Naive B cell (primary cell): ENCODE data around the gene PHAX. TPM values are rescaled to one million over a fixed set of nuclear protein-coding genes. Genes with fewer than 3 reads are reported as not detected.
"Not testable (repeated sequence)": the region's sequence is repeated elsewhere in the genome, so short reads cannot be mapped to it uniquely, and the experiment has no call there.

Experiments
- ATAC-seq, 2 donors: fragments of 150-1000 bp; cut with Tn5 transposase; 2 replicates each; pipeline ENCODE4 v1.10.0; 2021; ENCODE audit warnings: low read depth in 2 of 2, mild to moderate bottlenecking in 2 of 2, moderate library complexity in 2 of 2
- DNase-seq: peaks from one replicate; pipeline ENCODE4 v3.0.0; 2022
- H3K27ac Mint-ChIP-seq, 6 donors: one replicate each; pipeline ENCODE4 v1.8.0; 2020 to 2022; ENCODE audit warnings: mild to moderate bottlenecking in 6 of 6, mixed read lengths in 6 of 6, moderate library complexity in 5 of 6, inconsistent platforms in 2 of 6
- H3K27me3 Mint-ChIP-seq, 3 donors: one replicate each; pipeline ENCODE4 v1.8.0; 2021 to 2022; ENCODE audit warnings: mixed read lengths in 3 of 3, mild to moderate bottlenecking in 1 of 3
- H3K36me3 Mint-ChIP-seq, 2 donors: one replicate each; pipeline ENCODE4 v1.8.0; 2020 to 2022; ENCODE audit warnings: mixed read lengths in 2 of 2, inconsistent platforms in 1 of 2, mild to moderate bottlenecking in 1 of 2
- H3K4me1 Mint-ChIP-seq, 3 donors: one replicate each; pipeline ENCODE4 v1.8.0; 2020 to 2022; ENCODE audit warnings: mixed read lengths in 3 of 3, inconsistent platforms in 1 of 3, mild to moderate bottlenecking in 1 of 3, moderate library complexity in 1 of 3
- H3K4me3 Mint-ChIP-seq, 8 donors: one replicate each; pipeline ENCODE4 v1.8.0; 2020 to 2022; ENCODE audit warnings: mild to moderate bottlenecking in 8 of 8, mixed read lengths in 8 of 8, moderate library complexity in 8 of 8, inconsistent platforms in 2 of 8
- H3K9me3 Mint-ChIP-seq, 7 donors: one replicate each; pipeline ENCODE4 v1.8.0; 2020 to 2022; ENCODE audit warnings: mixed read lengths in 7 of 7, mild to moderate bottlenecking in 5 of 7, inconsistent platforms in 2 of 7, moderate library complexity in 1 of 7
- polyA plus RNA-seq, 6 donors: library from polyadenylated mRNA; unstranded; fragments of 300-500 nt; fragmentation: Illumina TruSeq; gene quantifications; one replicate each; pipeline ENCODE4 v1.2.3, GENCODE V29; 2021; ENCODE audit warnings: low read depth in 6 of 6

PHAX gene
- polyA plus RNA-seq, 6 donors from 2014 or later = 29.7 to 84.8 (median 66.5) TPM

DNA sequence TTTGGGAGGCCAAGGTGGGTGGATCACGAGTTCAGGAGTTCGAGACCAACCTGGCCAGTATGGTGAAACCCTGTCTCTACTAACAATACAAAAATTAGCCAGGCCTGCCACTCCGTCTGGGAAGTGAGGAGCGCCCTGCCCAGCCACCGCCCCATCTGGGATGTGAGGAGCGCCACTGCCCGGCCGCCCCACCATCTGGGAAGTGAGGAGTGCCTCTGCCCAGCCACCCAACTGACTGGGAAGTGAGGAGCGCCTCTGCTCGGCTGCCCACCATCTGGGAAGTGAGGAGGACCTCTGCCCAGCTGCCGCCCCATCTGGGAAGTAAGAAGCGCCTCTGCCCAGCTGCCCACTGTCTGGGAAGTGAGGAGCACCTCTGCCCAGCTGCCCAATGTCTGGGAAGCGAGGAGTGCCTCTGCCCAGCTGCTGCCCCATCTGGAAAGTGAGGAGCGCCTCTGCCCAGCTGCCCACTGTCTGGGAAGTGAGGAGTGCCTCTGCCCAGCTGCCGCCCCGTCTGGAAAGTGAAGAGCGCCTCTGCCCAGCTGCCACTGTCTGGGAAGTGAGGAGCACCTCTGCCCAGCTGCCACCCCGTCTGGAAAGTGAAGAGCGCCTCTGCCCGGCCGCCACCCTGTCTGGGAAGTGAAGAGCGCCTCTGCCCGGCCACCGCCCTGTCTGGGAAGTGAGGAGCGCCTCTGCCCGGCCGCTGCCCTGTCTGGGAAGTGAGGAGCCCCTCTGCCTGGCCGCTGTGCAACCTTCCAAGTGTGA lies 11.0 kb upstream of the PHAX start:
- Mint-ChIP-seq H3K27ac (no peak overlapping the region), H3K36me3 (no peaks in the 10 kb centered on the region), H3K9me3 (no peaks in the 10 kb centered on the region), H3K4me3 (peak overlapping the region in 1 of 8 donors; percentile 60), H3K4me1 (peaks cover 5 to 14% (median 9%) of the 10 kb centered on the region in 3 donors), H3K27me3 (peaks cover 0 to 8% (median 6%) of the 10 kb centered on the region in 3 donors)
- DNase-seq = no peak
- ATAC-seq = no peak

DNA sequence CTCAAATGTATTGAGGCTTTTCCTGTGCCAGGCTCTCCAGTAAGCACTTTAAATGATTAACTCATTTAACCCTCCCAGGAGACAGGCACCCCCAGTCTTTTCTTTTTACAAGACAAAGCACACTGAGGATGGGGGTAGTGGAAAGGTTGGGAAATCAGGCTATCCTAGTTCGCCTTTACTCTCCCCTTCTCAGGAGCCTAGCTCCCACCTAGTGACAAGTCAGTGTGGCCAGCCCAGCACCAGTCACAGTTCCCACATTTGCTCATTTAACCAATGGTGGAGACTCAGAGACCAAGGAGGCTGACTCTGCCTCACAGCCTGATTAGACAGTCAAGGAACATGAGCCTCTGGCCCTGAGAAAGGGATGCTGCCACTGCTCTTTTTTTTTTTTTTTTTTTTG lies 9.2 kb upstream of the PHAX start:
- H3K4me3 Mint-ChIP-seq = peak overlapping the region in 1 of 8 donors; percentile 29
- H3K36me3 Mint-ChIP-seq = no peaks in the 10 kb centered on the region
- no peak for DNase-seq
- ATAC-seq = no peak
- H3K9me3 Mint-ChIP-seq = no peaks in the 10 kb centered on the region
- H3K27ac Mint-ChIP-seq = peak overlapping the region in 1 of 6 donors; percentile 14
- H3K4me1 Mint-ChIP-seq = peaks cover 8 to 21% (median 16%) of the 10 kb centered on the region in 3 donors
- H3K27me3 Mint-ChIP-seq = peaks cover 0 to 8% (median 6%) of the 10 kb centered on the region in 3 donors

DNA sequence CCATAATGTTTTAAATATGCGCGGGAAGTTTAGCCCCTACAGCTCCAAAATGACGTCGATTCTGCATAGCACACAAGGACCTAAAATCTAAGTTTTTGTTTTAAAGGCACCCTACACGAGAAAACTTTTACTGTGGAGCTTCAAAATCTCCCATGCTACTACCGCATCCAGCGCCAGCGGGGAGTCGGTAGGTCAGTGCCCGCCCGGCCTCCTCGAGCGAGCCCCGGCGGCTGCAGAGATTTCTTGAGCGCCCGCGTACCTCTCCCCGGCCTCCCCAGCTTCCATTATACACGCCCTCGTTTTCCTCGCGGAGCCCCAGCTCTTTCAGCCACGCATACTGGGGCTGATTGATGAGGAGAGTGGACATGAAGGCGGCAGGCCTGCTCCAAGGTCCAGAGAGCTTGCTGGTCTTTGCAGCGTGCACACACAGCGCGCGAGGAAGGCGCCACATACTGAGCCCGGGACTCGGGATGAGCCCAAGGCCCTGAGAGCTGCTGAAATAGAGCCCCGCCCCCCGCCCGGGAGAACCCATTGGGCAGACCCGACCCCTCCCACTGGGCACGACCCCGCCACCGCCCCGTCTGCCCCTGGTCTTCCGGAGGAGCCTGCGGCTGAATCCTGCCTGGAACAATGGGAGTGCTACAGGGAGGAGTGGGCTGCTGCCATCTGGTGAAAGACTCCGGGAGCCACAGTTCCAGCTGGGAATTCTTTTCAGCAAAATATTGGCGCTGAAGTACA lies 5.8 kb upstream of the PHAX start, which contains the start of gene ALDH7A1:
Gene ALDH7A1 (minus strand): TSS at position 472 of the 738 bp plus-strand sequence. CDS start 21 bp downstream, at position 451.
- ATAC-seq = peak; percentile 77 to 81
- H3K27me3 Mint-ChIP-seq = peaks cover 0 to 8% (median 6%) of the 10 kb centered on the region in 3 donors
- peaks cover 8 to 21% (median 16%) of the 10 kb centered on the region in 3 donors for H3K4me1 Mint-ChIP-seq
- peak within 1 kb of the TSS; percentile 91 to 95 (median 93) for H3K4me3 Mint-ChIP-seq
- H3K9me3 Mint-ChIP-seq = no peaks in the 10 kb centered on the region
- no peaks in the 10 kb centered on the region for H3K36me3 Mint-ChIP-seq
- DNase-seq = peak; percentile 35
- H3K27ac Mint-ChIP-seq = peak within 1 kb of the TSS in 3 of 6 donors; percentile 38 to 84 (median 47)

DNA sequence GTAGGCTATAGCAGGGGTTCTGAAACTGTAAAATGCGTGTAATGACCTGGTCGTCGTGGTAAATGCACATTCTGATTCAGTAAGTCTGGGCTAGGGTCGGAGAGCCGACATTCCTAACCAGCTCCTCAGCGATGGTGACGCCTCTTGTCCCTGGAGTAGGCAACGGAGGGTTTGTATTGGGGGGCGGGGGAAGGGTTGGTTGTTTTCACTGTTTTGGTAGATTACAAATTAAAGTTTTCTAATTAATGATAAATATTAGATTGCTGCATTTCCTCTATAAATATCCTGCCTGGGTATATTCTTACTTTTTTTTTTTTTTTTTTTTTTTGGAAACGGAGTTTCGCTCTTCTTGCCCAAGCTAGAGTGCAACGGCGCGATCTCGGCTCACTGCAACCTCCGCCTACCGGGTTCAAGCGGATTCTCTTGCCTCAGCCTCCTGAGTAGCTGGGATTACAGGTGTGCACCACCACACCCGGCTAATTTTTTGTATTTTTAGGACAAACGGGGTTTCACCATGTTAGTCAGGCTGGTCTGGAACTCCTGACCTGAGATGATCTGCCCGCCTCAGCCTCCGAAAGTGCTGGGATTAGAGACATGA lies 5.2 kb upstream of the PHAX start:
- no peaks in the 10 kb centered on the region for H3K36me3 Mint-ChIP-seq
- H3K27me3 Mint-ChIP-seq = peaks cover 0 to 8% (median 6%) of the 10 kb centered on the region in 3 donors
- H3K27ac Mint-ChIP-seq = no peak overlapping the region
- no peaks in the 10 kb centered on the region for H3K9me3 Mint-ChIP-seq
- no peak for DNase-seq
- H3K4me1 Mint-ChIP-seq = peaks cover 11 to 26% (median 21%) of the 10 kb centered on the region in 3 donors
- H3K4me3 Mint-ChIP-seq = peak overlapping the region; percentile 91 to 95 (median 93)
- peak in 1 of 2 donors; percentile 21 for ATAC-seq

DNA sequence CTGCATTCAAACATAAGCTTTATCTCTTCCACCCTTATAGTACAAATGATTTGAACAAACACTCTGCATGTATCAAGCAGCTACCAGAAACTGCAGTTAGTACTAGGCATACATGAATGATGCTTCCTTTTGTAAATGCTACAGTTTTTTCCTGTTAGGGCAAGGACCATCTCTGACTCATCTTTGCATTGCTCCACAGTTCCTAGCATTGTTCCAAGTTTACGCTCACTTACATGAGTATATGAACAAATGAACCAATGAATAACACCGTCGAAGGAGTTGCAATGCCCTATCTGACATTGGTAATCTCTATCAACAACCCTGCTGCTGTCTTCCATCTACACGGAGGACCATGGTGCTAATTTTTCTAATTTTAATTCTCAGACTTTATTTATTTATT lies 3.6 kb upstream of the PHAX start:
- peak overlapping the region in 1 of 6 donors; percentile 39 for H3K27ac Mint-ChIP-seq
- H3K27me3 Mint-ChIP-seq = peaks cover 0 to 8% (median 6%) of the 10 kb centered on the region in 3 donors
- no peaks in the 10 kb centered on the region for H3K9me3 Mint-ChIP-seq
- no peak for ATAC-seq
- peaks cover 13 to 31% (median 28%) of the 10 kb centered on the region in 3 donors for H3K4me1 Mint-ChIP-seq
- peak overlapping the region in 5 of 8 donors; percentile 7 to 91 (median 75) for H3K4me3 Mint-ChIP-seq
- H3K36me3 Mint-ChIP-seq = no peaks in the 10 kb centered on the region
- DNase-seq = no peak

DNA sequence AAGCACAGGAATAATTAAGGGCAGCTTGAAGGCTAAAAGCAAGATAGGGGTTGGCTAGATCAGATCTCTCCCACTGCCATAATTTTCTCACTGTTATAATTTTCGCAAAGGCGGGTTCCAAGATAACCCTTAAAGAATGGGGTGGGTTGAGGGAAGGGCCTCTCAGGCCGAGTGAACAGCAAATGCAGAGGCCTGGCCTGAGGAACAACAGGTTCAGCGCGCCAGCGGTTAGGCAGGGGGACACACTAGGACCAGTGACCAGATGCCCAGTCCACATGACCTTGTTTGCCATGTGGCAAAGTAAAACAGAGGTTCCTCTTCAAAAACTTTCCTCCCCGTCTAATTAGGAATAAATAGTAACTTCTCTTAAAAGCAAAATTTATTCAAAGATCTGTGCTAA lies 1.2 kb upstream of the PHAX start:
- H3K4me3 Mint-ChIP-seq = peak overlapping the region in 5 of 8 donors; percentile 56 to 98 (median 83)
- no peak overlapping the region for H3K27ac Mint-ChIP-seq
- H3K9me3 Mint-ChIP-seq = no peaks in the 10 kb centered on the region
- H3K36me3 Mint-ChIP-seq = peaks cover 4 to 12% of the 10 kb centered on the region in 2 donors
- H3K27me3 Mint-ChIP-seq = no peaks in the 10 kb centered on the region
- H3K4me1 Mint-ChIP-seq = peaks cover 16 to 39% (median 28%) of the 10 kb centered on the region in 3 donors
- no peak for ATAC-seq
- DNase-seq = no peak

DNA sequence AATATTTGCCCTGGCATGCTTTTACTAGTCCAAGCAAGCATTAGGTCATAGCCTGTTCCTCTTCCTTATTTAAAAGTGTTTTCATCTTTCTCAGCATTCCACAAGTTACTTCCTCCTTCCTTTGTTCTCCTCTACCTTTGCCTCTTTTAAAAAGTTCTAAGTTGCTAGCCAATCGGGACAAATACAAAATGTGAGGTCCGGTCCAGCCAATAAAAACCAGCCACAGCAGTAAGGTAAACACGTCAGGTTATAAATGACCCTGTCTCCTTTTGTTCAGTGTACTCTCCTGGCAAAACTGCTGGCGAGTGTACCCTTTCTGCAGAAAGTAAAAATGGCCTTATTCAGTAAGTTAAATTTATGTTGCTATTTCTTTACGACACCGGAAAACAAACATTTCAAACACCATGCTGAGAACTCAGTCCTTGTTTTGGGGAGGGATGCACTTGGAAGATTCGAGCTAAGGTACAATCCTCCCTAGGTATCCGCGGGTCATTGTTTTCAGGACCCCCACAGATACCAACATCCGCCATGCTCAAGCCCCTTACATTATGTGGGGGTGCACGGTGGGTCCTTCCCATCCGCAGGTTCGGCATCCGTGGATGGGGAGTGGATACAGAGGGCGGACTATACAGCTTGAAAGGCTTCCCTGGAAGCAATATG lies 646 bp upstream of the PHAX start:
- H3K27me3 Mint-ChIP-seq, DNase-seq, ATAC-seq, H3K9me3 Mint-ChIP-seq: not testable (repeated sequence)
- H3K4me1 Mint-ChIP-seq = peaks cover 16 to 37% (median 22%) of the 10 kb centered on the region in 3 donors
- H3K27ac Mint-ChIP-seq = peak overlapping the region in 5 of 6 donors; percentile 39 to 90 (median 86)
- peak overlapping the region; percentile 81 to 100 (median 98) for H3K4me3 Mint-ChIP-seq
- peaks cover 4 to 12% of the 10 kb centered on the region in 2 donors for H3K36me3 Mint-ChIP-seq

DNA sequence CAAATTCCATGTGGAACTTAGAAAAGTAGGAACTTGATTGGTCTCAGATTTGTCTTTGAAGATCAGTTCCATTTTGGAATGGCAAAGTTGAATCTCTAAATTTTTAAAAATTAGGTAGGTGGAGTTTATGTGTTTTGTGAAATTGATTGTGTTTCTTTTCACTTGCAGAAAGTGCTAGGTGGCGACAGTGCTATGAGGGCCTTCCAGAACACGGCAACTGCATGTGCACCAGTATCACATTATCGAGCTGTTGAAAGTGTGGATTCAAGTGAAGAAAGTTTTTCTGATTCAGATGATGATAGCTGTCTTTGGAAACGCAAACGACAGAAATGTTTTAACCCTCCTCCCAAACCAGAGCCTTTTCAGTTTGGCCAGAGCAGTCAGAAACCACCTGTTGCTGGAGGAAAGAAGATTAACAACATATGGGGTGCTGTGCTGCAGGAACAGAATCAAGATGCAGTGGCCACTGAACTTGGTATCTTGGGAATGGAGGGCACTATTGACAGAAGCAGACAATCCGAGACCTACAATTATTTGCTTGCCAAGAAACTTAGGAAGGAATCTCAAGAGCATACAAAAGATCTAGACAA lies 2.8 kb downstream of the PHAX start:
- peak overlapping the region in 3 of 8 donors; percentile 7 to 71 (median 21) for H3K4me3 Mint-ChIP-seq

DNA sequence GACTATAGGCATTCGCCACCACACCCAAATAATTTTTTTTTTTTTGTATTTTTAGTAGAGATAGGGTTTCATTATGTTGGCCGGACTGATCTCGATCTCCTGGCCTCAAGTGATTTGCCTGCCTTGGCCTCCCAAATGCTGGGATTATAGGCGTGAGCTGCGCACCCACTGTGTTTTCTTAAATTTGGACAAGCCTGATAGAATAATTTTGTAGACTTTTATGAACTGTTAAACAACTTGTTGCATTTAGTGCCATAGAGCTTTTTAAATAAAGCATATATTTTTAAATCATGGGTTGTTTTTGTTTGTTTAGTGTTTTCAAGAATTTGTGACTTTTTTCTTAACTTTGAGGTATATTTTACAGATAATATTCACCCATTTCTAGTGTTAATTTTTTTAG lies 4.8 kb downstream of the PHAX start:
- peak overlapping the region in 1 of 8 donors; percentile 6 for H3K4me3 Mint-ChIP-seq
- H3K4me1 Mint-ChIP-seq = peaks cover 21 to 54% (median 26%) of the 10 kb centered on the region in 3 donors
- peak overlapping the region in 1 of 6 donors; percentile 77 for H3K27ac Mint-ChIP-seq
- no peak for ATAC-seq
- no peaks in the 10 kb centered on the region for H3K9me3 Mint-ChIP-seq
- no peak for DNase-seq
- H3K36me3 Mint-ChIP-seq = peaks cover 10 to 12% of the 10 kb centered on the region in 2 donors
- H3K27me3 Mint-ChIP-seq = no peaks in the 10 kb centered on the region

More for the DNA sequence above, 2.8 kb downstream of the PHAX start:
- H3K27ac Mint-ChIP-seq = peak overlapping the region in 5 of 6 donors; percentile 1 to 91 (median 24)
- ATAC-seq (no peak), DNase-seq (no peak)
- peaks cover 4 to 12% of the 10 kb centered on the region in 2 donors for H3K36me3 Mint-ChIP-seq
- peaks cover 19 to 52% (median 24%) of the 10 kb centered on the region in 3 donors for H3K4me1 Mint-ChIP-seq
- H3K27me3 Mint-ChIP-seq = no peaks in the 10 kb centered on the region
- no peaks in the 10 kb centered on the region for H3K9me3 Mint-ChIP-seq

DNA sequence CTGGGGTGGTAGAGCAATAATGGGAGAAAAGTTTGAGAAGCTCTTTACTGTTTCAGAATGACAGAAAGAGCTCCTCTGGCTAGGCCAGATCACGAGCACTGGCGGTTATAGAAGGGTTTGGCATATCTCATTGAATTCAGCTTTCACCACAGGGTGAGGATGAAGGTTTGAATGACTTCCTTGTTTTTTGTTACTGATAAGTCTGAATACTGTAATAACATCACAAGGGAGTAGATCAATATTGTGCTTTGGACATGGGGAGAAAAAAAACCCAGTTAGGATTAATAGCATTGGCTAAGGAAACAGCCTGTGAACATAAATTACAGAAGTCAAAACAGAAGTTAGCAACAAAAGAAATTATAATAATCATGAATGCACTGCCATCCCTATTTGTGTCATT lies 9.4 kb downstream of the PHAX start:
- Mint-ChIP-seq H3K27me3 (no peaks in the 10 kb centered on the region), H3K27ac (peak overlapping the region in 1 of 6 donors; percentile 5), H3K4me1 (peaks cover 17 to 40% (median 40%) of the 10 kb centered on the region in 3 donors), H3K9me3 (no peaks in the 10 kb centered on the region), H3K4me3 (no peak overlapping the region), H3K36me3 (peaks cover 0 to 6% of the 10 kb centered on the region in 2 donors)
- DNase-seq = no peak
- ATAC-seq = no peak

DNA sequence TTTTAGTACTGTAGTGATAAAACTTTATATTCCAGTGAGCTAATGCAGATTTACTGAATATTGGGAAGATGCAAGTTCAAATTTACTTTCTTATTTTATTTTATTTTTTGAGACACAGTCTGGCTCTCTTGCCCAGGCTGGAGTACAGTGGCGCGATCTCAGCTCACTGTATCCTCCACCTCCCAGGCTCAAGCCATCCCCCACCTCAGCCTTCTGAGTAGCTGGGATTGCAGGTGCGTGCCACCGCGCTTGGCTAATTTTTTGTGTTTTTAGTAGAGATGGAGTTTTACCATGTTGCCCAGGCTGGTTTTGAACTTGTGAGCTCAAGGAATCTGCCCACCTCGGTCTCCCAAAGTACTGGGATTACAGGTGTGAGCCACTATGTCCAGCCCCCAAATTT lies 9.9 kb downstream of the PHAX start:
- DNase-seq (no peak), ATAC-seq (no peak)
- H3K27ac Mint-ChIP-seq = peak overlapping the region in 1 of 6 donors; percentile 60
- H3K36me3 Mint-ChIP-seq = peaks cover 0 to 6% of the 10 kb centered on the region in 2 donors
- H3K4me1 Mint-ChIP-seq = peaks cover 17 to 44% (median 36%) of the 10 kb centered on the region in 3 donors
- no peaks in the 10 kb centered on the region for H3K9me3 Mint-ChIP-seq
- H3K4me3 Mint-ChIP-seq = no peak overlapping the region
- H3K27me3 Mint-ChIP-seq = no peaks in the 10 kb centered on the region

DNA sequence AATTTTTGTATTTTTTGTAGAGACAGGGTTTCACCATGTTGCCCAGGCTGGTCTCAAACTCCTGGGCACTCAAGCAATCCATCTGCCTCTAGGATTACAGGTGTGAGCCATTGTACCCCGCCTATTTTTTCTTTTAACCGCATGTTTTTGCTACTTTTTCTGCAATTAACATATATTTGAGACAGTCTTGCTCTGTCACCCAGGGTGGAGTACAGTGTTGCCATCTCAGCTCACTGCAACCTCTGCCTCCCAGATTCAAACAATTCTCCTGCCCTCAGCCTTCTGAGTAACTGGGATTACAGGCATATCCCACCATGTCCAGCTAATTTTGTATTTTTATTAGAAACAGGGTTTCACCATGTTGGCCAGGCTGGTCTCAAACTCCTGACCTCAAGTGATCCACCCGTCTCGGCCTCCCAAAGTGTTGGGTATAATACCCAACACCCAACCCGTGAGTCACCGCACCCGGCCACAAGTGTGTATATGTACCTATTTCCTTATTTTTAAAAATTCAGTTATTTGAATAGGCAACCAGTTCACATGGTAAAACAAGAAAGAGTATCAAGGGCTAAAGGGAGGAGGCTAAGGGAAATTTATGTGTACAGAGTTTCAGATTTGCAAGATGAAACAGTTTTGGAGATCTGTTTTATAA lies 13.3 kb downstream of the PHAX start:
- H3K4me3 Mint-ChIP-seq = no peak overlapping the region
- peak overlapping the region in 2 of 6 donors; percentile 22 to 76 for H3K27ac Mint-ChIP-seq
- no peak for DNase-seq
- peaks cover 0 to 6% of the 10 kb centered on the region in 2 donors for H3K36me3 Mint-ChIP-seq
- ATAC-seq = no peak
- H3K27me3 Mint-ChIP-seq = no peaks in the 10 kb centered on the region
- no peaks in the 10 kb centered on the region for H3K9me3 Mint-ChIP-seq
- H3K4me1 Mint-ChIP-seq = peaks cover 12 to 38% (median 19%) of the 10 kb centered on the region in 3 donors
